GM19372 (cell line): ENCODE data around the gene ABI3BP.
"Not testable (repeated sequence)": the region's sequence is repeated elsewhere in the genome, so short reads cannot be mapped to it uniquely, and the experiment has no call there.

Experiments used
- ATAC-seq: cut with Tn5 transposase; IDR thresholded peaks from one replicate; pipeline ENCODE4 v1.9.1; 2021; ENCODE audit warnings: mild to moderate bottlenecking, low read depth, moderate library complexity; ENCODE audit not compliant: unreplicated experiment

The ABI3BP gene

DNA sequence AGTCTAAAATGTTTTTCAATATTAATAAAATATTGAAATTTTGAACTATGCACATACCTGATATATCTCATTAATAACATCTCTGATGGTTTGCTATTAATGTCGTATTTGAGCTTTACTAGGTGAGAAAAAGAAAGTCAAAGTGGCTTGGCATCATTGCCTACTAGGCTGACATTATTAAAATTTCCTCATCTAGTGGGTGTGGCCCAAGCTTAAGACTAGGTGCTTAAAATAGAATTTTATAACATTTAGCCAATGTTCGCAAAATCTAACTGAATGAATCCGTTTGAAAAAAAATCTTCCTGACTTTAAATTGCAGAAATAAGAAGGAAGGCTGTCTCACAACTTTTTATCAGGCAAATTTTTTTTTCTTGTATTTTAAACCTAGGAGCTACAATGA is 46.1 kb downstream of the ABI3BP start:
- ATAC-seq: no peak

DNA sequence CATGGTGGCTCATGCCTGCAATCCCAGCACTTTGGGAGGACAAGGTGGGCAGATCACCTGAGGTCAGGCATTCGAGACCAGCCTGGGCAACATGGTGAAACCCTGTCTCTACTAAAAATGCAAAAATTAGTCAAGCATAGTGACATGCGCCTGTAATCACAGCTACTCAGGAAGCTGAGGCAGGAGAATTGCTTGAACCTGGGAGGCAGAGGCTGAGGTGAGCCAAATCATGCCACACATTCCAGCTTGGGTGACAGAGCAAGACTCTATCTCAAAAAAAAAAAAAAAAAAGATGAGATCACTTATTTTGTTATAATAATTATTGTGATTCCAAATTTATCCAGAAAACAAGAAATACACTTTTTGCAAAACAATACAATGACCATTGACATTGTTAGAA is 47.1 kb downstream of the ABI3BP start:
- ATAC-seq: not testable (repeated sequence)

DNA sequence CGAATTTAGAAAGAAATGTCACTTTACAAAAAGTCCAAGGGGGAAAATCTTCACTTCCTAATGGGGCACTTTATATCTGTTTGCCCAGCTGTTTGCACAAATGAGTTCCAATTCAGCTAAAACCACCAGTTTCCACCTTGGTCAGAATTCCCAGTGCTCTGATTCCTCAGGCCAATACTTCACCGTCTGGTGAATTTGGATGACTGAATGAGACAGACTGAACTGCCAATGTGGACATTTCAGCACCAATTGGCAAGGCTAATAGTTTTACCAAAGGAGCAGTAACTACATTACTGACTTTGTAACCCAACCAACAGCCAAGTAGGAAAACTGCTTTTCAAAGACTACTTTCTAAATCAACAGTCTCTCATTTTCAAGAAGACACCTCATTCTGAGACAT is 51.8 kb downstream of the ABI3BP start:
- no peak for ATAC-seq

DNA sequence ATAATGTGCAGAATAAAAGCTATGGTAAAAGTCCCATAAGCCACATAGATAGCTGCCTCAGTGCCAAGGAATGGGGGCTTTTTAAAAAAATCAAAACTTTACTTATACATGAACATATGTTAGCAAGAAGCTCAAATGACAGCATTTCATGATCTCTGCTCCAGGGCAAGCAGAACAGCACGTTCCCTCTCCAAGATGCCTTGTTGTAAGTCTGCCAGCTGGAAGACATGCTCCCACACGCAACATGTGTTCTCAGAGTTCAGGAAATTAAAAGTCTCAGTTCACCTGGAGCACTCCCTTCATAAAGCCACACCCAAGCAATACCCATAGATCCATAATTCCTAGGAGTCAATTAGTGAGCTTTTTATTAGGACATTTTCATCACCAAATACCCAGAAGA is 52.2 kb downstream of the ABI3BP start:
- no peak for ATAC-seq

DNA sequence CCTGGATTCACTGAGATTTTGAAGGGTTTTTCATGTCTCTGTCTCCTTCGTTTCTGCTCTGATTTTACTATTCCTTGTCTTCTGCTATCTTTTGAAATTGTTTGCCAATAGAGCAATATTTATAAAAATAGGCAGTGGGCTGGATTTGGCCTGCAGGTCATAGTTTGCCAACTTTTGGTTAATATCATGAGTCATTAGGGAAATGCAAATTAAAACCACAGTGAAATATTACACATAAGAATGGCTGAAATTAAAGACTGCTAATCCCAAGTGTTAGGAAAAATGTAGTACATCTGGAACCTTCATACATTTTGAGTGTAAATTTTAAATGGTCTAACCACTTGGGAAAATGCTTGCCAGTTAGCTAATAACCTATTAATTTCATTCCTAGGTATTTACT is 56.3 kb downstream of the ABI3BP start:
- ATAC-seq: no peak

DNA sequence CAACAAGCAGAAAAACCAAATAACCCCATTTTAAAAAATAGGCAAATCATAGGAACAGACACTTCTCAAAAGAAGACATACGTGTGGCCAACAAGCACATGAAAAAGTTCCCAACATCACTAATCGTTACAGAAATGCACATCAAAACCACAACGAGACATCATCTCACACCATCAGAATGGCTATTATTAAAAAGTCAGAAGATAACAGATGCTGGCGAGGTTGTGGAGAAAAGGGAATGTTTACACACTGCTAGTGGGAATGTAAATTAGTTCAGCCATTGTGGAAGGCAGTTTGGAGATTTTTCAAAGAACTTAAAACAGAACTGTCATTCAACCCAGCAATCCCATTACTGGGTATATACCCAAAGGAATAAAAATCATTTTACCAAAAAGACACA is 60.7 kb downstream of the ABI3BP start:
- no peak for ATAC-seq

DNA sequence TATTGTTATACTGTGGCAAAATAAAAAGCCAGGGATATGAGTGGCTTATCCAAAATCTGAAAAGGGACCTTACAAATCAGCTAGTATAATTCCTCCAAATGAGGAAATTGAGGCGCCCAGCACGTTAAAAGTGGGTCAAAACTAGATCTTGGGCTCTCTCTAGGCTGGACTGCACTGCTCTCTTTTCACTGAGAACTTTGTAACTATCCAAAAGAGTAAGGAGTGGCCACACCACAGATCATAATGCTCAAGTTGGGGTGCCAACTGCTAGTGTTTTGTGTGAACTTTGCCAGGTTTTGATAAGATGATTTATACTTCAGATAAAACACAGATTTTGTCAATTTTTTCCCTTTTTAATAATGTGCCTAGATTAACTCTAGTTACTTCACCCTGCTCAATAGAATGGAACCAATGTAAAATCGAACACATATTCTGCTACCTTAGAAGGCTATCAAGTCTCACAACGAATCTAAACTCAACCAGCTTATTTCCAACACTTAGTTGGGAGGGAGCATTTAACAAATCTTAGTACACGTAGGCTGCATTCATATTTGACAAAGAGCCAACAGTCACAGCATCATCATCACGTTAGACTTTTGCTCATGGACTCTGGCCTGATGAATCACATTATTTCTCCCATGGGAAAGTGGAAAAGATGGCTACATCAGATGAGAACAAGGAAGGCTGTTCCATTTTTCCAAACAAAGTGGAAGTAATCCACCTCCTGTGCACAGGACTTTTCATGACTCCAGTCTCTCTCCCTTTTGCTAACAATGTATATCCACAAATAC is 64.4 kb downstream of the ABI3BP start:
- no peak for ATAC-seq

DNA sequence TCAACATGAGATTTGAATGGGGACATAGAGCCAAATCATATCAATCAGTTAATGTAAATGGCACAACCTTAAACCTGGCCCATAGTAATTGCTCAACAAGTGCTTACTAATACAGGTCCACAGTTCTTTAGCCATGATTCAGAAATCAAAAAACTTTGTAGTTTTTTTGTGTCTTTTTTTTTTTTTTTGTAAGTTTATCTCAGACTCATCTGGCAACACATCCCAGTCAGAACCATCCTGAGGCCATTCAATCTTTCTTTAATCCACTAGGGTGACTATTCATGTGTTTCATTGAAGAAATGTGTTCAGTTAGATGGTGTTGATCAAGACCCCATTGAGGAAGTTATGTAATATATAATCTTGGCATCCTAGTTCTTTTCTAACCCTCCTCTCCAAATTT is 65.4 kb downstream of the ABI3BP start:
- no peak for ATAC-seq

DNA sequence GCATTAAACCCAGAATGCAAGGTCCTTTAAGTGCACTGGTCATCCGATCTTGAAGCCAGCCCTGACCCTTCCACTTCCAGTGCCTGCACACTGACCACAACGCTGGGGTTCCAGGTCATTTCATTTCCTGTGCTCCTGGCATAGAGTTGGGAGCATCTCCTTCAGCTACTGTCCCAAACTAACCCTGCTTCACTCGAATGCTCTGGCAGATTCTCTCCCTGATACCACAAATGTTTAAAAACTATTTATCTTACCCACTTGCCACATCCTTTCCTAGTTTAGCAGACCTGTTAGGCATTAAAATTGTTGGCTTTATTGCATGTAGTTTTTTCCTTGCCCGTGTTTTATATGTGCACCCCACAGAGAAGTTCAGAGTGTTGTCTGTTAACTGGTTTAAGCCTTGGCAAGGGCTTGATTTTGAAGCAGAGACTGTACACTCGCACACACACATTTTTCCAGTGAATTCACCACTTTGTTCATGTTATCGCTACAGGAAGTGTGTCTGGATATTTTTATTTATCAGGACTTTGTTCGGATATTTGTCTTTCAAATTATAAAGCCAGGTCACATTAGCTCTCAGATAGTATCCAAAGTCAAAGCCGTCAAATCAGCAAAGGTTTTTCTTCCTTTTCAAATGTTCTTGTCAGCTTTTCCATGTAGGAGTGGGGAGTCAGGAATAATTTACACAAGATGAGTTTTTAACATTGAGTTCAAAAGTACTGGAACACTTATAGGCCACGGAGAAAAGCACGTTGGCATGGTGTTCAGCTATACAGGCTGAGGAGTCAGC is 77.3 kb downstream of the ABI3BP start:
- no peak for ATAC-seq

DNA sequence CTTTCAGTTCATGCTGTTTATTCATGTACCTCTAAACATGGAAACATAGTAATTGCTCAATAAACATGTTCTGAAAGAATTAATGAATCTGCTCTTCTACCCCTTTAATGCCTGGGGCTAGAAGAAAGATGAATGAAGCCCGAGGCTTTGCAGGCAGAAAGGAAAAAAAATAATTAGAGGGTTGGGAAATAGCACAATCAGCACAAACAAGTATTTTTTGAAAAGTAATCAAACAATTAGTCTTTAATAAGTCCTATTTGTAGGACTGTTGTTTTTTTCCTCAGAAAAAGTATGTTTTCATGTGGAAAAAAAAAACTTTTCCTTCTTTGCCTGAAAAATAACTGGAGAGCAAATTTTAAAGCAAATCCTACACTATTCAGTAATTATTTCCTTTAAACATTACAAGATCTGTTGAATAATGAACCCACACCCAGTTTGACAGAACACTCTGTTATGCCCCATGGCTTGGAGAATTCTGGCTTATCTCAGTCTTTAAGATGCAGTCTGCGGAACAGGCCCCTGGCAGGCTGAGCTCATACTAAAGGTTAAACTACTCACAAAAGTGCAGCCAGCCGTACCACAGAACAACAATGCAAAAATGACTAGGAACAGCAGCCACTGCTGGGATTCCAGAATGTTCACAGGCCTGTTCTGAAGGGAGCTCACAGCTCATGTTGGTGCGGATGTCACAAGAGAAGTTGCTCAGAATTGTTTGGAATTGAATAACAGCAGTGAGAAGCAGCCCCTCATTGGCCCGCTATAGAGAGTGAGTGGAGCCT is 79.2 kb downstream of the ABI3BP start:
- no peak for ATAC-seq

DNA sequence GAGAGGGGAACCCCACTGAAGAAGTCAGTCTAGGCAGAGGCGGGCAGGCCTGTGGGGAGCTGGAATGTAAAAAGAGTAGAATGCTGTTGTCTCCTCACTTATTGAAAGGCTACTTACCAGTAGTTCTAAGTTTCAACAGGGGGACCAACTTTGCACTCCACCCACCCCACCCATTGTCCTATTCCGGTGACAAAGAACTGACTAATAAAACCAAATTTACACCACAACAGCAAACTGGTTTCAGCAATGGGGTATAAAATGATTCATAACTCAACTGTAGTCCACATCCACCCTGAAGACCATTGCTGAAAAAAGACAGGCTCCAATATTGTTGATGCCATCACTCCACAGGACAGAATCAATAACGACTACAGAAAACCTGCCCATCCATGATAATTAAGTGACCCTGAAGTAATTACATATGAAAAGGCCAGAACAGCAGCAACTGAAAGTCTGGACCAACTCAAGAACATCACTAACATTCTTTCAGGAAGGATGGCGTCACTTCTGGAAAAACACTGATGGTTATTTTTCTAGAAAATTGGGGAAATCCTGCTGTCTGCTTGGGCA is 80.2 kb downstream of the ABI3BP start:
- no peak for ATAC-seq

DNA sequence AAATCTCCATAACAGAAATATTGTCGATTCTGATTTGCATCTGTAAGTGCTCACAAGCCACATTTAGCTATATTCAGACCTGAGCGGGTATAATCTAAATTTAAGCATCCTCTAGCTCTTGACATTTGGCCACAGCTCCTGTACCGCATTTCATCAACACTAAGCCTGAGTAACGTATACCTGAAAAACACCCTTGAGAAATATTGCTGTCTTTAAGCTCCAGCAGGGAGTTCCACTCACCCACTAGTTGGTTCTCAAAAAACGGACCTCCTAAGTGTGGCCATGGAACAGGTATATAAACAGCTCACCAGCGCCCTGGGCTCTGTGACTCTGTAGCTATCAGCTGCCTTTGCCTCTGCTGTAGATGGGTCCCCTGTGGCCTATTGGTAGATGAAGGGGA is 80.7 kb downstream of the ABI3BP start:
- no peak for ATAC-seq

DNA sequence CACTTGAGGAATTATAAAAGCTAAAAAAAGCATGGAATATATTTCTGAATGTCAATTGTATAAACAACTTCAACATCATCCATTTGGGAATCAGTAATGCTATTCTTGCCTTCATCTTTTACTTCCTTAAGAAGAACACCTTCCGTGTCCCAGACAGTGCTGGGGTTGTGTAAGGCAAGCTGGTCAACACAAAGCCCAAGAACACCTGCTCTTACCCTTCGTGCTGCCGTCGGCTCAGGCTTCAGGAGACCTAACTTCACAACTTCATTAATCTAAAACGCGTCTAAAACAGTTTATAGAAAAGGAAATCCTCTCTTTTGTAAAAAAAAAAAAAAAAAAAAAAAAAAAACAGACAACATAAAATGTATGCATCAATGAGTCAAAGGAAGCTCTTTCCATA is 81.3 kb downstream of the ABI3BP start:
- no peak for ATAC-seq

DNA sequence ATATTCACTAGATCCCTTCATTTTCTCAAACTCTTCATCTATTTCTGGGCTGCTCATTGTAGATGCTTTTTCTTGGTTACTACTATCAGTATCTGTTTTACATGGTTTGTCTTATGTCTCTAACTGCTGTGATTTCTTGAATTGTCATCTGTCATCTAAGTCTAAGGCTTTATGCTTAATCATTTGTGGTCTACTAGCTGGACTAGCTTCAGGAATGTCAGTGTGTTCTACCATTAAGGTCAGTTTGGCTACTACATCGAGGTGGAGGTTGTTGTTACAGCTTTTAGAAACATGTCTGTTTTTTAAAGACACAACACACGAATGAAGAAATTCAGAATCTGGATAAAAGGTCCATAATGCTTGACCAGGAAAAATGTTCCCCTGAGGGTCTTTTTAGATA is 82.2 kb downstream of the ABI3BP start:
- no peak for ATAC-seq

DNA sequence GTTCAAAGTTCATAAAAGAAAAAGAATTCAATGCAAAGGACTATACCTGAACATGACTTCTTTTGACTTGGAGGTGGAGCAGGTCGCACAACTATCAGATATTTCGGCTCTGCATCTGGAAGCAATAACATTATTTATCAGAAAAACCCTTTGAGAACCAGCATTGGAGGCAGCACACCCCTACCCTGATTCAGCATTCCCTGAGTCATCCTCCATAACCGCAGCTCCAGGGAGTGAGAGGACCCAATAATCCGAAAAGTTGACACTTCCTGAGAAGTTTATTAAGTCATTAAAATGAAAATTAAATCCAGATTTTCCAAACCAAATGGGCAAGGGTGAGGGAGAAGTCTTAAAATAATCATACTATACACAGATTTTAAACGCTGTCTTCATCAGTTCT is 90.6 kb downstream of the ABI3BP start:
- ATAC-seq: no peak

DNA sequence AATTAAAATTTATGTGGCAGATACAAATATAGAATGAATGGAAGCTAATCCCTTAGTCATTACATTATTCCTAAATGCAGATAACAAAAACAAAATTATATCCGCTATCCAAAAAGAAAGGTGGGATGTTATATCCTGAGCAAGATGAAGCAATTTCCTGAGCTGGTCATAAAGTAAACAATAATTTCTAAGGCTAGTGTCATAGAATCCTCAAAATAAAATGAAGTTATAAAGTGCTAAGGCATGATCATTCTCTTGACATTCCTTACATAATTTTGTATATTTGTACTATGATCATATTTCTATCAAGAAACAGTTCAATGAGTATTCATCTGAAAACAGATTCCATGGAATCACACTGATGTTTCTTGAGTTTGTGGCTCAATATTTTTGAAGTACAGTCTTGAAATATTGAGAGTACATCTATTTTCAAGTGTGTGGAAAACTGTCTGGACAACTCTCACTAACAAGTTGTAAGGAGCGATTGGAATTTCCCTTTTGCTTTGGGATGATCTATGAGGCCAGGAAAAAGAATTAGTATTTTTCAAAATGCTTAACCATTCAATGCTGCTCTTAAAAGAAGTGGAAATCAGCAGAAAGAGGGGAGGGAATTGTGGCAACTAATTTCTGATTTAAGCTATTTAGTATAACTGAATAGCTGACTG is 92.4 kb downstream of the ABI3BP start:
- no peak for ATAC-seq

DNA sequence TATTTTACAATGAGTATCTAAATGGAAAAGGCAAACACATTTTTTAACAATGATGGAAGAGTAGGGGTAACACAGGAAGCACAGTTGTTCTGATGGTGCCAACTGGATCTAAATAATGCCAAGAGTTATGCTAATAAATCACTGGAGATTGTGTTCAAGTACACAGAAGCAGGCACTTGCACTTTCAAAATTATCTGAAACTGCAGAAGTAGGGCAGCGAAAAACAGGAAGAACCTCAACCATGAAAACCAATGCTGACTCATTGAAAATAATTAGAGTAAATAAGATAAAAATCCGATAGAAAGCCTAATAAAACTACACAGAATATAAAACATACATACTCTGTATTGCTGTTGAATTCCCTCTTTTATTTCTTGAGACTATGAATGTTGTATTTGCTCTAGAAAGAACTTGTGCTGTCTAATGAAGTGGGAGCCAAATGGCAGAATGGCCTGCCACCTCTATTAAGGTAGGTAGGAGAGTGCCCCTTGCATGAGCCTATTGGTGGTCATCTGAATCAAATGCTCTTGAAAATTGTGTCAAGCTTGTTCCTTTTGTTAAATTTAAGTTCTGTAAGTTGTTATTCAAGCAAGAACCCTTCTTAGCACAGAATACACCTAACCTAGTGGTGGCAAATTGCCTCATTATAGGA is 93.7 kb downstream of the ABI3BP start:
- peak; percentile 74 for ATAC-seq

DNA sequence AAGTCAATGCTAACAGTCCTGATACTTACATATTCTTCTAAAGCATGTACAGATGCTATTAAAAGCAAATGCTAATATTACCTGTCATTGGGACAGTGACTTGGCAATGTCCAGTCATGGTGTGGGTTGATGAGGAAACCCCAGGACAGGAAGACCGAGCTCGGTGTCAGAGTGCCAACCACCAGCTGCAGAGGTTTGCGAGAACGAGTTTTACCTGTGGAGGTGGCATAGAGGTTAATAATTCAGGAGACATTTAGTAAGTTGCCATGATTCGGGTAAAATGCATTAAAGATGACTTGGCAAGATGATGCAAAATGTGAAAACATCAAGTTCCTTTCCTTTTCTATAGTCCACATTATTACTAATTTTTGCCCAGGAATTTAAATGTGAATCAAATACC is 94.5 kb downstream of the ABI3BP start:
- no peak for ATAC-seq

DNA sequence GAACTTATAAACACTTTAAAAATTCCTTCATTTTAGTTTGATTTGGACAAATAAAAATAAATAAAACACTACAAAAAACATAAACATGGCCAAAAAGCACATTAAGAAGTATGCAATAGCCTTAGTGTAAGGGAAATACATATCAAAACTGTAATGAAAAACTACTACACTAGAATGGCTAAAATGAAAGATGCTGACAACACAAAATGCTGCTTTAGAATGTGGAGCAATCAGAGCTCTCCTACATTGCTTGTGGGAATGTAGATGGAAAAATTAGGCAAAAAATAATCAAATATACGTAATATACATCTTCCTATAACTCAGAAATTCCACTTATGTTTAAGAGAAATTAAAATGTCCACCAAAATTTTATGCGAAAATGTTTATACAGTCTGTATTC is 96.2 kb downstream of the ABI3BP start:
- ATAC-seq: no peak

DNA sequence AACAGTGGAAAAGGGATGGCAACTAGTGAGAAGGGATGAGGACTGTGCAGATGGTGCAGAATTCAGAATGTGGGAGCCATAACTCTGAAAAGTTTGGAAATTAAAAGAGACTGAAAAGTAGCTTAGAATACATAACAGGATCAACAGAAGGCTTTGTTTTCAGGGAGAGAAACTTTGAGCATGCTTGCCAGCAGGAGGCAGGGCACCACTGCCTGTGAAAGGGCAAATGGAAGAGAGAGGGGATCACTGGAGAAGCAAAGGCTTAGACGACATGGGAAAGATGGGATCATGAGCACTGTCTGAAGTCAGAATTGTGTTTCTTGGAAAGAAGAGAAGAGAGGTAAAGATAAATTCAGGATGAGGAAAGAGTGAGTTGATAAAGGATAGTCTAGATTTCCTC is 99.6 kb downstream of the ABI3BP start:
- ATAC-seq: no peak
